GM19452 (cell line): ENCODE measurements around the gene USP40.

Source experiments
- ATAC-seq: cut with Tn5 transposase; IDR thresholded peaks from one replicate; pipeline ENCODE4 v1.9.1; 2021; ENCODE audit not compliant: unreplicated experiment

The USP40 gene

GRCh38 chr2:233501198-233502076 is 65.1 kb downstream of the USP40 start:
- no peak for ATAC-seq

DNA sequence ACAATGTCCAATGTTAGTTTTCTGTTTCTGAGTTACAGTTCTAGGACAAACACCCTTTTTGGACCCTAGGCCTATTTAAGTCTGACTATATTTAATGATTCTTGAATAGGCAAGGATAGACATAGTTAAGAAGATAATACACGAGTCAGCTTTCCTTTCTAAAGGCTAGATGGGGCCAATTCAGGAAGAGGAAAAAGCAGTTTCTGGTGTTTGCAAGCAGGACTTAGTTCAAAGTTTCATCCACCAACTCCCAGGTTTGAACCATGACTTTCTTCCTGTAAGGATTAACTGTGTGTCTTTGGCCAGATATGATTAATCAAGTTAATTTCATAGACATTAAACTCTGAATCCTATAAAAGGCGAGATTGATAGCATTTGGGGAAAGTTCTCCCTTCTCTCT is 66.7 kb downstream of the USP40 start:
- ATAC-seq: no peak

DNA sequence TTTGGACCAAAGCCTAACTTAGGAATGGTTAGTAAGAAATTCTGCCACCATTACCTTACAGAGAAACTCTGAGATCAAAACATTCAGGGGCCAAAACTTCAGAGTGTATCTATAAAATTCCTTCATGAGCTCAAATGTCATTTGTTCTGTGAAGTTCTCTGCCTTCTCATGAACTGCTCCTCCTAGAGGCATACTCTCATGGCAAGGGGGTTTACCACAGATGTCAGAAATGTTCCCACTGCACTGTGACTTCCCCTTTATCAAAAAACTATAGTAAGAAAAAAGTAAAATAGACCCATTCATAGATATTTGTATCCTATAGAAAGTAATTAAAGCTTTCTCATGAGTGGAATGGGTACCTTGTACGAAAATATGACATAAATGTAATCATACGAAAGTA is 68.5 kb downstream of the USP40 start:
- no peak for ATAC-seq

DNA sequence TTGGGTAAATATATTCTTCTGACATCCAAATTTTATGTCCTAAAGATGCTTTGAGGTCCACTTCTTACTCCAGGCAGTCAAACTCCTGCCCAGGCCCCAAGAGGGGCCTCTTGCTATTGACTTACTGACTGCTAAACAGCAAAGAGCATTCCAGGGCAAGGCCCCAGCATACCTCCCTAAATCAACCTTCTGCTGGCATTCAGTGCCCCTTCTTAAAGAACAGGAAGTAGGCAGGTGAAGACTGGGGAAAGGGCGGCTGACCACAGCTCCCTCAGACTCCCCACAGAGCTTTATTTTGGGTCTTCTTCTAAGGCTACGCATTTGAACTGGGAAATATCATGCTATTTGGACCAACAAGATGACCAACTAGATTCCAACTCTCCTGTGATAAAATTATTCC is 68.9 kb downstream of the USP40 start:
- ATAC-seq: no peak

- ATAC-seq: no peak
These were observed 70.8 kb downstream of the USP40 start for GRCh38 chr2:233495503-233496496.

- ATAC-seq: no peak
These were observed 73.8 kb downstream of the USP40 start for GRCh38 chr2:233492751-233493150.

GRCh38 chr2:233492078-233492477 is 74.5 kb downstream of the USP40 start:
- ATAC-seq: no peak

- ATAC-seq: no peak
These were observed 75.3 kb downstream of the USP40 start for GRCh38 chr2:233491326-233491725.

GRCh38 chr2:233490831-233491230 is 75.8 kb downstream of the USP40 start:
- no peak for ATAC-seq

DNA sequence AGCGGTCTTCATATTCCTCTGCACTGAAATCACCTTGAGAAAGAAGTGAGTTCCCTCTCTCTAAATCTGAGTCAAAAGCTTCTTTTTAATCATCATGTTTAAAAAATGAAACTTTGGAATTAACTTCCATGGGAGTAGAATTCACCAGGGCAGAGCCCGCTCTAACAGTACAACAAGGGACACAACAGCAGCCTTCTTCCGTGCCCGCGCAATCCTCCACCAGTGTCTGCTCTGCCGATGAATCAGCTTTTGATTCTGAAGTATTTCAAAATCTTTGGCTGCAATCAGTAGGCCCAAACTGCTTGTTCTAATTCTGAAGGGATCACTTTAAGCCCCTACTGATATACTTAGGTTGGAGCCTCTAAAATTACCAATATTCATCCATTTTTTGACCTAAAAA is 76.9 kb downstream of the USP40 start:
- ATAC-seq: no peak

DNA sequence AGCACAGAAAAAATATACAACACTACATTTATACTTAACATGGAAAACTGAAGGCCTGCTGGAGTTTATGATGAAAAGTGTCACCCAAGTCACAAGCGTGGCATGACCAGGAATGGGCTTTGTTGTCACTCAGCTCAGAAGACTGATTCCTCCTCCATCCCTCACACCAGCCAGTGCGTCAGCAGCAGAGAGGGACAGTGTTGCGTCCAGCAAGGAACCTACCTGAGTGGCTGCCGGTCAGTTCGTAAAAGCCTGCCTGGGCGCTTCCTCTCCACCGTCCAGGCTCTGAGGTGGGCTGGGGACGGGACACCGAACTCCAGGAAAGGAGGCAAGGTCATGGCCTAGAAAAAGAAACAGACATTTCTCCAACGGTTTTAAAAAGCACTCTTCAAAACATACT is 77.4 kb downstream of the USP40 start:
- no peak for ATAC-seq

DNA sequence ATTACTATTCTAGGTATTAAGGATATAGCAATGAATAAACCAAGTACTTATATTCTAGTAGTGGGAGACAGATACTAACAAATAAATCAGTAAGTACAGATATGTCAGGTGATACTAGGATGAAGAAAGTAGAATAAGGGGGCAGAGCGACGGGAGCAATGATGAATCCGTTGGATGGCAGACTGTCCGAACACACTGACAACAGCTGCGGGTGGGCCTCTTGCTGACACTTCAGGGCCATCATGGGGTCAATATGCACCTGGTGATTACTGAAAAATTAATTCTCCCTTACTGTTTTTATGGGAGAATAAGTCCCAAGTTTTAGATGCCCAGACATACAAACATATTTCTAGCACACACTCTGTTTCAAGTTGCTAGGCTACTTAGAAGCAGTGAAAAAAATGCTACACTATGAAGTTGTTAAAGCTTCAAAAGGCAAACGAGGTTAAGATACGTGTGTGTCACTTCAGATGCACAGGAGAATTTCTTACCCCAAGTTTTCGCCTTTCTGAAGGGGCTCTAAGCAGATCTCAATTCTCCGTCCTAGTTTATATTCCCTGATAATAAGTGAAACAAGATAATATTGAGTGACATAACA is 78.7 kb downstream of the USP40 start:
- ATAC-seq: no peak

DNA sequence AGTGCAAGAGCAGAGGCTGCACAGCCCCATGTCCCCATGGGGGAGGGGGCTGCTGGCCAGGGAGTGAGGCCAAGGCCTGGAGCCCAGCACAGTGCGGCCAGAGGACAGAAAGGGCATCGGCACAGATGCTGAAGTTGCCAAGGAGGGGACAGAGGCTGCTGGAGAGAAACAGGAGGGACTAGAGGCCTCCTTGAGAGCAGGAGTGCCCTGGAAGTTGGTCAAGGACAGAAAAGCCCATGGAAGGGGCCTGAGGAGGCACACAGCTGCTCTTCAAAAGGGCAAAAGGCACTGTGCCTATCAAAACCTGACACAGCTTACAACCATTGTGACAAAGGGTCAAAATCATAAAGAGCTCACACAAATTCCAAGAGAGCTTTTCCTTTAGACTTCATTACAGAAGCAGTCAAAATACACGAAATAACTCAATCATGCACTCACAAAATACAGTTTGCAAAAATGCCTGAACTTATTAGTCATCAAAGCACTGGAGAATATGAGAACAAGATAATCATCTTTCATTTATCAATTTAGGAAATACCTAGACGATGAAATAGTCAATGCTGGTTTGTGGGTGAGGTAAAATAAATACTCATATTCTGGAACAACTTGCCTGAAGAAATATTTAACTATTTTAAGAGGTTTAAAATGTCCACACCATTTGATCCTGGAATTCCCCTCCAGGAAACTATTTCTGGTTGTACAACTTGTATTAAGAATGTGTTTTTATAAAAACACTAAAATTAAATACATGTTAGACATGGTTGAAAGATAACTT is 79.6 kb downstream of the USP40 start:
- no peak for ATAC-seq

GRCh38 chr2:233486357-233486756 is 80.2 kb downstream of the USP40 start:
- ATAC-seq: no peak

DNA sequence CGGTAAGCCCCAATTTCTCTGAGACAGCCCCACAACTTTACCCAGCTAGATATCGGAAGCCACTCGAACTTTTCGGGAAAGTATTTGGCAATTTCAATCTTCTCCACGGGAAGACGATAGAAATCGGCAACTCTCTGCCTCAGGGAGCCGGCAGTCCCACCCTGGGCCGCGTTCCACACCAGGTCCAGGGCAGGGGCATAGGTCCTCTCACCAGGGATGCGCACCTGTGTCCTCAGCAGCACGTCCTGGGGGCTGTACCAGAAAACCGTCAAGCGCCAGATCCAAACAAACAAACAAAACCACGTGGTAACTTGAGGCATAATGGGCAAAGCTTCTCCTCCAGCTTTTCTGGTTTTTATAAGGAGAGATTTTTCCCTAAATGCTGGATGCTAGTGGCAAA is 80.9 kb downstream of the USP40 start:
- ATAC-seq: no peak

DNA sequence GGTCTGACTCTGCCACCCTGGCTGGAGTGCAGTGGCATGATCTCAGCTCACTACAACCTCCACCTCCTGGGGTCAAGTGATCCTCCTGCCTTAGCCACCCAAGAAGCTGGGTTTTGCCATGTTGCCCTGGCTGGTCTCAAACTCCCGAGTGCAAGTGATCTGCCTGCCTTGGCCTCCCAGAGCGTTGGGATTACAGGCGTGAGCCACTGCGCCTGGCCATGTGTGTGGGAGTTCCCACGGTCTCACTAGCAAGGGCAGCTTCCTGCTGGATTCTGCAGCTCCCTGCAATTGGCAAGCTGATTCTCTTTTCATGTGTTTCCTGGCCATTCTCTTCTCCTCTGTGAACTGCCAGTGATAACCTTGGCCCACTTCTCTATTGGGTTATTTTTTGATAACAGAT is 84.0 kb downstream of the USP40 start:
- ATAC-seq: no peak

DNA sequence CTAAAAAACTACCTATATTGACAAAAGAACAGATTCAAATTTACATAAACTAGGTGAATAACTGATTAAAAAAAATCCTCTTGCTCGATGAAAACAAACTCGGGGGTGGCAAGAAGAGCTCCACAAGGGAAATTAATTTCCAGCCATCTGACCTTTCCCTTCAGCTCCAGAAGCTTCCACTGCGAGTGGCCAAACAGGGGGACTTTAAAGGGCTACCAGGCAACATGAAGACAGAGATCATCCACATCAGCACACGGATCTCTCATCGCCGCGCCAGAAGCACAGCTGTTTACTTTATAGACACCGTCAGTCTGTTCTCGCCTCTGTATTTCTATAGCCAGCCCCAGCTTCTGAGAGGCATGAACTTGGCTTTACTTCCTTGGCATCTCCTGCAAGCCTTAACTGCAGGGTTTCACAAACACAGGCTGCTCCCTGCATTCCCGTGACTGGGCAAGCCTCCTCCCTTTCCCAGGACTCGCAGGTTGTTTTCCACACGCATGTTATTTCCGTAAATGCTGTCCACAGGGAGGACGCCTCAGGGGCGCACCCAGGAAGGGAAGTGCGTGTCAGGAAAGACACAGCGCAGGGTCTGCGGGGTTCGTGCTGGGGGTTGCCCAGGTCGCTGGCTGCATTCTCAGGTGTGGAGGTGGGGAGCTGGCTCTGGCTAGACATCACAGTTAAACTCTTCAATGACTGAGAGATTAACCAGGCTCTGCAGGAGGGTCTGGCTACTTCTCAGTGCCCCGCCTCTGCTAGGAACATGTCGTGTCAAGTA is 85.0 kb downstream of the USP40 start:
- no peak for ATAC-seq

DNA sequence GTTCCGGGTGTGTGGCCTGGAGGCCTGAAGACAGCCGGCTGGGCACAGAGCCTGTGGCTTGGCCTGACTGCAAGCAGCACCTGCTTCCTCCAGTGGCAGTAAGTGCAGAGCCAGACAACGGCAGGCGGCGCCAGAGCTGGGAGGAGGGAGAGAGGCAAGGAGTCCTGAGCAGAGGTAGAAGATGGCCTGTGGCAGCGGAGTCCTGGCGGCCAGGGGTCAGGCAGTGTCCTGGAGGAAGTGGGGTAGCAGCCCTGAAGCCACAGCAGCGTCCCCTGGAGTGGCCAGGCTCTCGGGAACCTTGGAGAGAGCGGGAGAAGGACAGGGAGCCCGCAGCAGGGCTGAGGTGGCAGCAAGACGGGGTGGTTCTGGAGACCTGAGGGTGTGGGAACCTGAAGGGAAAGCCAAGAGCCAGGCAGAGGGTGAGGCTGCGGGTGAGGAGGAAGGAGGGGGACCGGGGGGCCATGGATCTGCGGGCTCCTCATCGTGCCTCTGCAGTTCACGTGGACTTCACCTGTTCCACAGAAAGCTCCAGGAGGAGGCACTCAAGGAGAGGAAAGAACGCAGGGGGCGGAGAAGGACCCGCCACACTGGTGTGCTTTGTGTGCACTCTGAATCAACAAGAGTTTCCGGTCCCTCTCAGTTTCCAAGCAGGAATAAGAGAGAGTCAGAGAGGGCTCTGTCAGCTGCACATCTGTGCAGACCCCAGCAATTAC is 85.9 kb downstream of the USP40 start:
- no peak for ATAC-seq
